Anterior cingulate cortex (tissue), 58 donors: ENCODE data around the gene TUBB.
A peak's percentile ranks its signal among the peaks of the same experiment; 100 is the strongest.

Experiments
- DNase-seq, 58 donors: peaks; one replicate each; lab custom pipeline; 2025; lab: John Stamatoyannopoulos, UW

TUBB gene

GRCh38 chr6:30686908-30687658 lies 33.1 kb upstream of the TUBB start:
- DNase-seq, result peak in 54 of 58 donors; percentile 12 to 78 (median 56)

GRCh38 chr6:30687659-30688431 lies 32.3 kb upstream of the TUBB start:
- peak in 20 of 58 donors; percentile 1 to 44 (median 23) for DNase-seq

GRCh38 chr6:30688569-30688968 lies 31.6 kb upstream of the TUBB start:
- DNase-seq, result no peak

GRCh38 chr6:30689022-30689865 lies 30.9 kb upstream of the TUBB start:
- DNase-seq, result no peak

- DNase-seq, result no peak
Measured at GRCh38 chr6:30689985-30690384, 30.2 kb upstream of the TUBB start.

GRCh38 chr6:30690403-30691207 lies 29.5 kb upstream of the TUBB start, which contains the start of gene NRM:
Gene NRM, minus strand, starts transcription at chr6:30690984. Its CDS starts 10 bp downstream, at chr6:30690974.
- DNase-seq, result peak in 55 of 58 donors; percentile 16 to 90 (median 73)

- DNase-seq, result no peak
Measured at GRCh38 chr6:30691208-30691847, 28.8 kb upstream of the TUBB start.

- DNase-seq, result no peak
Measured at GRCh38 chr6:30696432-30696831, 23.7 kb upstream of the TUBB start.

- DNase-seq, result no peak
Measured at GRCh38 chr6:30700340-30700739, 19.8 kb upstream of the TUBB start.

GRCh38 chr6:30703011-30703410 lies 17.1 kb upstream of the TUBB start:
- no peak for DNase-seq

- no peak for DNase-seq
Measured at GRCh38 chr6:30703821-30704220, 16.3 kb upstream of the TUBB start.

GRCh38 chr6:30705620-30706019 lies 14.5 kb upstream of the TUBB start:
- DNase-seq, result no peak

GRCh38 chr6:30707281-30707850 lies 12.8 kb upstream of the TUBB start:
- no peak for DNase-seq

GRCh38 chr6:30709101-30709868 lies 10.9 kb upstream of the TUBB start:
- no peak for DNase-seq

- no peak for DNase-seq
Measured at GRCh38 chr6:30711758-30712380, 8.3 kb upstream of the TUBB start.

GRCh38 chr6:30712441-30712945 lies 7.7 kb upstream of the TUBB start:
- DNase-seq, result no peak

GRCh38 chr6:30714263-30714662 lies 5.9 kb upstream of the TUBB start:
- DNase-seq, result no peak

- no peak for DNase-seq
Measured at GRCh38 chr6:30716879-30717128, 3.3 kb upstream of the TUBB start.
